Spleen (tissue), 7 donors: ENCODE data around the gene NPVF.

Source experiments
- CTCF ChIP-seq, 11 experiments: fragments of 200-600 bp in 7 of 11; fragments of 450-650 bp in 4 of 11; sonication (generic) in 4 of 11; IDR thresholded peaks in 8 of 11; conservative IDR thresholded peaks in 3 of 11; 1 replicate in 7 of 11; 2 replicates in 4 of 11; pipeline versions ENCODE4 v1.4.0 to v1.8.0; 2016 to 2021; ENCODE audit warnings: antibody characterized with exemption in 11 of 11, inconsistent platforms in 4 of 11, mild to moderate bottlenecking in 1 of 11
- POLR2A ChIP-seq, 3 donors: fragments of 450-650 bp; IDR thresholded peaks; one replicate each; pipeline ENCODE4 v1.5.1; 2017; ENCODE audit warnings: antibody characterized with exemption in 3 of 3, mild to moderate bottlenecking in 1 of 3
- POLR2AphosphoS5 ChIP-seq, 3 donors: sonication (generic); formaldehyde crosslinking; IDR thresholded peaks; one replicate each; pipeline ENCODE4 v1.5.1; 2017; ENCODE audit warnings: antibody characterized with exemption in 3 of 3
- donor health status: DM: no; HTN: no; CAD: no; lungs with moderate emphysema.
- donor health status: DM: no; HTN: no; CAD: no.
- donor health status: DM: no; HTN: no; CAD: no.

DNA sequence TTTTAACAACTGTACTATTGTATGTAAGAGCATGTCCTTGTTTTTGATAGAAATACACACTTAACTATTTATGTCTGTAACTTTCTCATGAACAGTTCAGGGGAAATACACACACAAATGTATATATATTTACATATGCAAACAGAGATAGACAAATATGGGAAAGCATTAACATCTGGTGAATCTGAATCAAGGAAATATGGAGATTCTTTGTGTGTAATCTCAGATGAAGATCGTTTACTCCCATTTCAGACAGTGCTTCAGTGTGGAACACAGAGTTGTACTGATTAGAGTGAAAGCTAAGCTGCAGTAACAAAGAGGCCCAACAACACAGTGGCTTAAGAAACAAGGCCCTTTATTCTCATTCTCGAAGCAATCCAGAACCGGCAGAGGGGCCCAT is 26.3 kb upstream of the NPVF start:
- TF ChIP-seq CTCF (IDR thresholded peaks at IDR 0.05 in 8 of 11, conservative IDR thresholded peaks at IDR 0.05 in 3 of 11) (no peak), POLR2A (IDR thresholded peaks at IDR 0.05) (no peak), POLR2AphosphoS5 (IDR thresholded peaks at IDR 0.05) (no peak)
